Stimulated activated CD8-positive, alpha-beta memory T cell treated with anti-CD3 and anti-CD28 coated beads, Interleukin-4, amount 100 ng/mL, for 1 hour (primary cell): ENCODE measurements around the gene BTRC.
"Not testable (repeated sequence)": the region's sequence is repeated elsewhere in the genome, so short reads cannot be mapped to it uniquely, and the experiment has no call there.

Experiments used
- DNase-seq, 2 donors: peaks; one replicate each; pipeline ENCODE4 v3.0.0-alpha.2; 2020; ENCODE audit warnings: low read depth in 2 of 2, low spot score in 1 of 2

The BTRC gene

DNA sequence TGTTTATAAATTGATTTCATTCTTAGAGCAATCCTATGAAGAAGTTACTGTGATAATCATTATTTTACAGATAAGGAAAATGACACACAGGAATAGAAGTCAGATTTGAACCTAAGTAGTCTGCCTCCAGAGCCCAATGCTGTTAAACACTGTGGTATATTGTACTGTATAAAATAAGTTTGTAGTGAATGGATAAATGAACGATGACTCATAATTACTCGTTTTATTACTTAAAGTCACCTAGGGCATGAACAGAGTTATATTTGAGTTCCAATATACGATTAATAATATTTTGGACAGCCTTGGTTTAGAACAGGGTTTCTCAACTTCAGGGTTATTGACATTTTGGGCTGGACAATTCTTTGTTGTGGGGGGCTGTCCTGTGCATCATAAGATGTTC, 7.8 kb upstream of the BTRC start:
- DNase-seq: no peak

DNA sequence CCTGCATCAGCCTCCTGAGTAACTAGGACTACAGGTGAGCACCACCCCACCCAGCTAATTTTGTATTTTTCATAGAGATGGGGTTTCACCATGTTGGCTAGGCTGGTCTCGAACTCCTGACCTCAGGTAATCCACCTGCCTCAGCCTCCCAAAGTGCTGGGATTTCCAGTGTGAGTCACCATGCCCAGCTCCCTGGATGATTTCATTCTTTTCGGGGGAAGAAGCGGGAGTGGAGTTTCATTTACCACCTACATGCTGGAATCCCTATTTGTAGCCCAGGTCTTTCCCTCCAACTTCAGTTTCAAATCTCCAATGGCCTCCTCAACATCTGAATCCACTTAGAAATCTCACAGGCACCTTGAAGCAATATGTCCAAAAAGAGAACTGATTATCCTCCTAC, 2.9 kb upstream of the BTRC start:
- no peak for DNase-seq

DNA sequence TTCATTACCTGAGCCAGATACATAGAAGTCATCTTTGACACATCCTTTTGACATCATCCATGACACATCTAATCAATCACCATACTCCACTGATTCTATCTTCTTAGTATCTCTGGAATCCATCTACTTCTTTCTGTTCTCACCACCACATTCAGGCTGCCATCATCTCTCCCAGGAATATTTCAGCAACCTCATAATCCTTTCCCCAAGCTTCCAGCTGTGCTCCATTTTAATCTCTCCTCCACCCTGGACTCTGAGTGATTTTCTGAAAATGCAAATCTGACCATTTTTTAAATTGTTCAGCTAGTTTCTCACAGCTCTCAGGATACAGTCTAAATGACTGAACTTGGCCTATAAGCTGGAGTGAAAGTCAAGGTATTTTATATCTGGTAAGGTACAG, 2.5 kb upstream of the BTRC start:
- DNase-seq: no peak

DNA sequence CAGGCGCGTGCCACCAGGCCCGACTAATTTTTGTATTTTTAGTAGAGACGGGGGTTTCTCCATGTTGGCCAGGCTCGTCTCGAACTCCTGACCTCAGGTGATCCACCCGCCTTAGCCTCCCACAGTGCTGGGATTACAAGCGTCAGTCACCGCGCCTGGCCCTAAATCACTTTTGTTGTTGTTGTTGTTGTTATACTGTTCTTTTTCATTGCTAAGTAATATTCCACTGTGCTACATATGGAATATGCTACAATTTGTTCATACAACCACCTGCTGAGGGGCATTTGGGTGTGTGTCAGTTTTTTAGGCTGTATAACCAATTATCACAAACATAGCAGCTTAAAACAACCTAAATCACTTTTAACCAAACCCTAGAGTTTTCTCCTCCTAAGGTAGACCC, 1.1 kb upstream of the BTRC start:
- DNase-seq: not testable (repeated sequence)

DNA sequence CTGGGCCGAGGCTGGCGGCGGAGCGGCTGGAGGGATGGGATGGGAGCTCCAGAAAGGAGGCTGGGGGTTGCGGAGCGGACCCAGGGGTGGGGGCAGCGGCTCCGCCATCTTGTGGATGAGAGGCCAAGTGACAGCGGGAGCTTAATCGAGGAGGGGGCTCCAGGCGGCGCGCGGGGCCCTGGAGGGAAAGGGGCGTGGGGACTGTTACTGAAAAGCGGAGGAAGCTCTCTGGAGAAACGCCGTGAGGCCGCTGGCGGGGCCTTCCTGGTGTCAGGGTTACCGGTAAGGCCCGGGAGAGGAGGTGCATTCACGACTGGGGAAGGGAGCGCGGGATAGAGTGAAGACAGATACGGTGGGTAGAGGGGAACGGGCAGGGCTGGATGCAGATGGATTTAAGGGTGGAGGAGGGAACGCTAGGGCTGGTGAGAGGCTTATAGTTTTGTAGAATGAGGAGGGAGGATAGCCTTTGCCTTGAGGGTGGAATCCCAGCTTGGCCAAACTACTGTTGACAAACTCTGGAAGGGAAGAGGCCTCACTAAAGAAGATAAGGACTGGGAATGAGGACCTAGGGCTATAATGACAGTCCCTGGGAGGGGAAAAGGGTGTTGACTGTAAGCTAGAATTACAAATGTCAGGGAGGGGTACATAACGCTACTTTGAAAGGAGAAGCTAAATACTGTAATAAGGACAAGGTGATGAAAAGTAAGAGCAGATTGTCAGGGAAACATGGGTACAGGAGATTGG, 535 bp downstream of the BTRC start:
- DNase-seq: peak; percentile 1 to 2

DNA sequence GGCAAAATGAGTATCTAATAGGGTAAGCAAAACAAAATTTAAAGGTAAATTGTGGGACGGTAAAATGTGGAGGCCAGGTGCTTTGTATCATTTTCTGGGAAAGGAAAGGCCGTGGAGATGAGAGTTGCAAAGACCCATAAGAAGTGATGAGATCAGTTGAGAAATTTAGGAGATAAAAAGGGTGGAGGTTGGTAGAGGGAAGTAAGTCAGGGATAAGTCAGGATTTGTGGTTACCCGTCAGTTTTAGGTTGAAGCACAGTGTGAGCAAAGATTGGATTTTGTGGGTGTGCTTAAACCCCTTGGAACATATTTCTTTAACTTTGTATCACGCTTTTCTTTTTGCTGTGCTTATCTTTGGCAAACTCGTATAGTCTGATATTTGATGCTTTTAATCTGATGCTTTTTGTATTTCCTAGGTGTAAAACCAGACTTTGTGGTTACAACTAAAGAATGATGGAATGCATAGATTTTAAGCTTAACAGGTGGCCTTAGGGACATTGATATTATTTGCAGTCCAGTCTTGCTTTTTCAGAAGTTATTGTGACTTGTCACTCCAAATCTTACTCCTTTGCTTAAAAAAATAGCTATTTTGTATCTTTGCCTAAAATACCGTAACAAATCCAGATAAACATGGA, 1.2 kb downstream of the BTRC start:
- no peak for DNase-seq

DNA sequence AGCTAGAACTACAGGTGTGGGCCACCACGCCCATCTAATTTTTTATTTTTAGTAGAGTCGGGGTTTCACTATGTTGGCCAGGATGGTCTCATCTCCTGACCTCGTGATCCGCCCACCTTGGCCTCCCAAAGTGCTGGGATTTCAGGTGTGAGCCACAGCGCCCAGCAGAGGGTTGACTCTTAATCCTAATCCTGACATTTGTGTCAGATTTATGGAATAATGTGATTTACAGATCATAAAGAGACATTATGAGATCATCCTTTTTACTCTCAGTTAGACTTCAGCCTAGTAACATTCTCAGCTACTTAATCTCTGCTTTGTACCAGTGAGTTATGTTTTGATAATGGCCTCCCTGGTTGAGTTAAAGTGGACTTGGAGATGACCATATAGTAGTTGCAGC, 2.2 kb downstream of the BTRC start:
- DNase-seq: no peak

DNA sequence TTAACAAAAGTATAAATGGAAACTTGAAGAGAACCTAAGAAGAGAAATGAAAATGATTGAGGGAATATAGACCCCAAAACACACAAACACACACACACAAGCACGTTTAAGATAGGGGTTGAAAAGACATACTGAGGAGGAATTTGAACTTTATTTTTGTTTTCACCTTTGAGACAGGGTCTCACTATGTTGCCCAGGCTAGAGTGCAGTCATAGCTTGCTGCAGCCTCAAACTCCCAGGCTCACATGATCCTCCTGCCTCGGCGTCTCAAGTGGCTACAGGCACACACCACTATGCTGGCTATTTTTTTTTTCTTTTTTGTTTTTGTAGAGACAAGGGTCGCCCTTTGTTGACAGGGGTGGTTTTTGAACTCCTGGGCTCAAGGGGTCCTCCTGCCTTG, 4.0 kb downstream of the BTRC start:
- DNase-seq: no peak

DNA sequence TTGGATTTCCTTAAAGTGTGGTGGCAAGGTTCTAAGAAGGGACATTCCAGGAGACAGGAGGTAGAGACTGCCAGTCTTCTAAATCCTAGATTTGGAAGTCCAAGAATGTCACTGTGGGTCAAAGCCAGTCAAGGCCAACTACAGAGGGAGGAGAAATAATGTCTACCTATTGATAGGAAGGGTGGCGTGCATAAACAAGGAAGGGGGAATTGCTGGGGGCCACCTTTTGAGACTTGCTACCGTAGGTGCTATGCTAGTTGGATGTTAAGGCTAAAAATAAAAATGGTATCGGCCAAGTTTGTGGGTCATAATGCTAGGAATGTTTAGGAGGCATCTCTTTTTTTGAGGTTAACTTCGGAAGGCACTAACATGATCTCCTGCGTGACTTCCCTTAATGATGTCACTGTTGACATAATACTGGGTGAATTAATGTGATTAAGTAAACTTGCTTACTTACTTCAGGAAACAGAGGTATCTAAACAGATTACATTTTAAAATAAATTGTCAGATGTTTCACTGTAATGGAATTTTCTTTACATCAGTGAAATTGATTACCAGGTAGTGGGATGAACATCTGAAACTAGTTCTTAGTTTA, 4.8 kb downstream of the BTRC start:
- no peak for DNase-seq

DNA sequence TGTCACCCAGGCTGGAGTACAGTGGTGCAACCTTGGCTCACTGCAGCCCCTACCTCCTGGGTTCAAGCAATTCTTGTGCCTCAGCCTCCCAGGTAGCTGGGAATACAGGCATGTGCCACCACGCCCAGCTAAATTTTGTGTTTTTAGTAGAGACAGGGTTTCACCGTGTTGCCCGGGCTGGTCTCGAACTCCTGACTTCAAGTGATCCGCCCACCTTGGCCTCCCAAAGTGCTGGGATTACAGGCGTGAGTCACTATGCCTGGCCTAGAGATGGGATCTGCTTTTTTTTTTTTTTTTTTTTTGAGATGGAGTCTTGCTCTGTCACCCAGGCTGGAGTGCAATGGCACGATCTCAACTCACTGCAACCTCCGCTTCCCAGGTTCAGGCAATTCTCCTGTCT, 6.1 kb downstream of the BTRC start:
- DNase-seq: not testable (repeated sequence)

DNA sequence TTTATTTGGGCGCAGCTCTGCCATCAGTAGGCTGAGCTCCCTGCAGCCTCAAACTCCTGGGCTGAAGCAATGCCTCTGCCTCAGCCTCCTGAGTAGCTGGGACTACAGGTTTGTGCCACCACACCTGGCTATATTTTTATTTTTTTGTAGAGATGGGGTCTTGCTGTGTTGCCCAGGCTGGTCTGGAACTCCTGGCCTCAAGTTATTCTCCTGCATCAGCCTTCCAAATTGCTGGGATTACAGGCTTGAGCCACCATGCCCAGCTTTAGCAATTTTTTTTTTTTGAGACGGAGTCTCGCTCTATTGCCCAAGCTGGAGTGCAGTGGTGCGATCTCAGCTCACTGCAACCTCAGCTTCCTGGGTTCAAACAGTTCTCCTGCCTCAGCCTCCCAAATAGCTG, 6.9 kb downstream of the BTRC start:
- DNase-seq: not testable (repeated sequence)

DNA sequence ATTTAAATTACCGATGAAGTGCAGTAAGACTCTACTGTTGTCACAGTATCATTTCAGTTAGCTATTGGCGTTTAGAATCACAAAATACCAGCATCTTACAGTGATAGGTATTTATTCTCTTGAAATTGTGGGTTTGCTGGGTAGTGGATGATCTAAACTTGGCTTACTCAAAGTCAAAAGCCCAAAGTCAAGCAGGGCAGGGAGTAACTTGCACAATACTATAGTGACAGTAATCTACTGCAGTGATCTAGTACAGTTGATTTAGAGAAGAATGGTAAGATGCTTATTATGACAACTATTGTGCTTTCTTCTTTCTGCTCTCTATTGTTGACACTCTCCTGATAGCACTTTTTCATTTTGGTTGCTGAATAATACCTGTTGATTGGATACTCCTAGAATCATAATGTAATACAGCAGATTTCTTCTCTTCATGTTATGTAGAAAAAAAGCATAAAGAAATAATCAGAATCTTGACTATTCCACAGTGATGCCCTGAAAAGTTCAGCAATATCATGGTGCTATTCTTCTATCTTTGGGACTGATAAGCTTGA, 10.0 kb downstream of the BTRC start:
- no peak for DNase-seq

DNA sequence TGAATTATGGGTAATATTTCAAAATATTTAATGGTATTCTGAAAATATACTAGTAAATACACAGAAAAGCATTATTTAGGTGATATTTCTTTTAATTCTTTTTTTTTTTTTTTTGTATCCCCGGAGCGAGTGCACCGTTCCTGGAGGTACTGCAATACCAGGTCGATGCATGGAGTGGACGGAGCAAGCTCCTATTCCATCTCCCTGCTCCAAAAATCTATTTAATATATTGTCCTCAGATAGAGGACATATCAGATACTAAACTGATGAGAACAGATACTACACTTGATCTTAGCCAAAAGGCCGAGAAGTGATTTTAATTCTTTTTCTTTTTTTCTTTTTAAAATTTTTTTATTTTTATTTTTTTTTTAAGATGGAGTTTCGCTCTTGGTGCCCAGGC, 10.8 kb downstream of the BTRC start:
- no peak for DNase-seq

DNA sequence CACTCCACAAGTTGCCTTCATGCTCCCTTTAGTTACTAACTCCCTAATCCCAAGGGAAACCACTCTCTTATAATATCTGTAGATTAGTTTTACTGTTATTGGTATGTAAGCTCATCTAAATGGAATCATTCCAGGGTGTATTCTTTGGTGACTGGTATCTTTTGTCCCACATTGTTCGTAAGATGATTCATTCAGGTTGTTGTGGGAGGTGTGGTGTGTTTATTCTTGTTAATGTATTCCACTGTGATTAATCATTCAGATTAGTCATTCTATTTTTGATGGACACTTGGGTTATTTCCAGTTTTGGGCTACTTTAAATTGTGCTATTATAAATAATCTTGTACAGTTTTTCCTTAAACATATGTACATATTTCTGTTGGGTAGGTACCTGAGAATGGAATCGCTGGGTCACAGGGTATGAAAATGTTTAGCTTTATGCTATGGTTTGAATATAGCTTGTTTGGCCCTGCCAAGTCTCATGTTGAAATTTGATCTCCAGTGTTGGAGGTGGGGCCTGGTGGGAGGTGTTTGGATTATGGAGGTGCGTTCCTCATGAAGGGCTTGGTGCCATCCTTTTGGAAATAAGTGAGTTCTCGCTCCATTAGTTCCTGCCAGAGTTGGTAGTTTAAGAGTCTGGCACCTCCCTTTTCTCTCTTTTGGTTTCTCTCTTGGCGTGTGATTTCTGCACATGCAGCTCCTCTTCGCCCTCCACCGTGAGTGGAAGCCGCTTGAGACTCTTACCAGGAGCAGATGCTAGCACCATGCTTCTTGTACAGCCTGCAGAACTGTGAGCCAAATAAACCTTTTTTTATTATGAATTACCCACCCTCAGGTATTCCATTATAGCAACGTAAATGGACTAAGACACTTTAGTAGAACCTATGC, 13.8 kb downstream of the BTRC start:
- DNase-seq: no peak

DNA sequence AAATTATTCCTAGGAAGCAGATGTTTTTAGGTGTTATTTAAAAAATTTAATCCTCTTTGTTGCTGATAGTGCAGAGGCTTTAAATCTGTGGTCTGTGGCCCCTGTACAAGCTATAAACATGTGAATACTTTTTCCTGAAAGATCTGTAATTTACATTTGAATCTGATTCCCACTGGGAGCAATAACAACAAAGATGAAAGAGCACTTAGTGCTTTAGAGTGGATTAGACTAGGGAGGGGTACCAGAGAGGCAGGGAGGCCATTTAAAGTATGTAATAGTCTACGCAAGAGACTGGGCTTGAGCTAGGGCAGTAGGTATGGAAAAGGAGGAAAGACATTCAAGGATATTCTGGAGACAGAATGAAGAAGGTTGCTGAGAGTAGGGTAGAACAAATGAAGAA, 19.1 kb downstream of the BTRC start:
- DNase-seq: no peak

DNA sequence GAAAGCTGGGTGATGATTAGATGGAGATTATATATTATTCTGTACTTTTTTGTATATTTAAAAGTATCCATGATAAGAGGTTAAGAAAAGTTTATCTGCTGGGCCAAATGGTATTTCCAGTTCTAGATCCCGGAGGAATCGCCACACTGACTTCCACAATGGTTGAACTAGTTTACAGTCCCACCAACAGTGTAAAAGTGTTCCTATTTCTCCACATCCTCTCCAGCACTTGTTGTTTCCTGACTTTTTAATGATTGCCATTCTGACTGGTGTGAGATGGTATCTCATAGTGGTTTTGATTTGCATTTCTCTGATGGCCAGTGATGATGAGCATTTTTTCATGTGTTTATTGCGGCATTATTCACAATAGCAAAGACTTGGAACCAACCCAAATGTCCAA, 20.0 kb downstream of the BTRC start:
- DNase-seq: not testable (repeated sequence)

DNA sequence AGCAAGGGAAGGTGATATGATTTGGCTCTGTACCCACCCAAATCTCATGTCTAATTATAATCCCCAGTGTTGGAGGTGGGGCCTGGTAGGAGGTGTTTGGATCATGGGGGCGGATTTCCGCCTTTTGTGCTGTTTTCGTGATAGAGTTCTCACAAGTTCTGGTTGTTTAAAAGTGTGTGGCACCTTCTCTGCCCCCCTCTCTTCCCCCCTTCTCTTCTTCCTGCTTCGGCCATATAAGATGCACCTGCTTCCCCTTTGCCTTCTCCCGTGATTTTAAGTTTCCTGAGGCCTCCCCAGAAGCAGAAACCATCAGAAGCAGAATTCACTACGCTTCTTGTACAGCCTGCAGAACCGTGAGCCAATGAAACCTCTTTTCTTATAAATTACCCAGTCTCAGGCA, 21.1 kb downstream of the BTRC start:
- no peak for DNase-seq

DNA sequence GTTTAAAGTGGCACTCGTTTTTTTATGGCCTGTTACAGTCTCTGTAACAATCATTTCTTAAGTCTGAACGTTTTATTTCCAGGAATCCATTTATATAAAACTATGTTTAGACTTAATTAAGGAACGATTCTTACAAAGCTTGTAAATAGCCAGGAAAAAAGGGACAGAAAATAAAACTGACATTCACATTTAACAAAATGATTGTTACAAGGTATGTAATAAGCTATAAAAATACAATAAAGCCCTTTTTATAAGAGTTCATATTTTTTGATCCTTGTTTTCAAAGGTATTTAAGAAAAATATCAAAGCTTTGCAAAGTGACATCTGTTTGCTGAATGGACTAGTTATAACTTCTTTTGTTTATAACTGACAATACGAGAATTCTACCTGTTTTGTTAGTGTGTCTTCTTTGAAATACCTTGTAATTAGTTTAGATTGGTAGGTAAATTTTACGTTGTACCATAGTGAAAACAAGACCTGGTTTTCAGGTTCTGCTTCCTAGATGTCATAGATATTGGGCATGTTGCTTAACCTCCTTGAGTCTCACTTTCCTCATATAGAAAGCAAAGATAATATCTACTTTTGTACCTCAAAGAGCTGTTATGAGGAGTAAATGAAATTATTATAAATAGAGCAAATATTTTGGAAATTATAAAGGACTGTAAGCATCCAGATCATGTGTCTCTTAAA, 25.8 kb downstream of the BTRC start:
- no peak for DNase-seq

DNA sequence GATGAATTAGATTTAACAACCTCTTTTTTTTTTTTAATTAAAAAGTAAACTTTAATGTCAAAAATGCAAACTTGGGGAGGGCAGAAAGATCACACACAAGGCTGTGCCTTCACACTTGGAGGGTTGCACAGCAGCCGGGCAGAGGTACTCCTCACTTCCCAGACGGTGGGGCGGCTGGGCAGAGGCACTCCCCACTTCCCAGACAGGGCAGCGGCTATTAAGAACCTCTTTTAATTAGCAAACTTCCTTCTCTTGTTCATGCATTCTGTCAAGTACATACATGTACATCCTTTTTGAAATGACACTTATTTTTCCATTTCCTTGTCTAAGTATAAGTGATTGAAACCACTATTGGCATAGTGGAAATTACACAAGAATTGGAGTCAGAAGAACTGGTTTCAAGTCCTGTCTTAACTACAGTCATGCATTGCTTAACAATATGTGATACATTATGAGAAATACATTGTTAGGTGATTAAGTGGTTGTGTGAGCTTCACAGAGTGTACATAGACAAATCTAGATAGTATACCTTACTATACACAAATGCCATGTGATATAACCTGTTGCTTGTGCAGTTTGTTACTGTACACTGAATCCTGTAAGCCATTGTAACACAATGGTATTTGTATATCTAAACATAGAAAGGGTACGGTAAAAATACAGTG, 26.5 kb downstream of the BTRC start:
- DNase-seq: no peak
